Panc1 (cell line): ENCODE results near the gene NARS2. TPM values are rescaled to one million over a fixed set of nuclear protein-coding genes. Genes with fewer than 3 reads are reported as not detected.

ENCODE experiments used
- ATAC-seq: fragments of 200-7000 bp; cut with Tn5 transposase; 2 replicates; pipeline ENCODE4 v1.9.1; 2020; ENCODE audit warnings: mild to moderate bottlenecking, moderate library complexity
- BruUV-seq: library from RNA; stranded (reverse); fragments of 400-500 nt; replicated peaks from 2 replicates; lab custom pipeline; 2021; lab: Mats Ljungman, UMichigan
- CTCF ChIA-PET: fragments of 300-600 bp; sonication (Branson Sonifier 250); formaldehyde crosslinking; loops from one replicate; lab custom pipeline; 2022; ENCODE audit warnings: antibody characterized with exemption; lab: Charles Lee
- POLR2A ChIA-PET: fragments of 300-600 bp; sonication (Branson Sonifier 250); formaldehyde crosslinking; loops from one replicate; lab custom pipeline; 2022; ENCODE audit warnings: antibody characterized with exemption; lab: Charles Lee
- DNase-seq: peaks from one replicate; pipeline ENCODE4 v3.0.0-alpha.2; 2010; ENCODE audit warnings: low read depth, low spot score
- H3K27ac ChIP-seq: 2 replicates; pipeline ENCODE4 v1.5.1; 2011; ENCODE audit warnings: mild to moderate bottlenecking, low read length, inconsistent platforms
- H3K27me3 ChIP-seq: fragments of 200-500 bp; sonication (Bioruptor generic); 2 replicates; pipeline ENCODE4 v1.6.0; 2014; ENCODE audit warnings: low read length, inconsistent platforms; ENCODE audit not compliant: control insufficient read depth, insufficient read depth
- H3K36me3 ChIP-seq: fragments of 200-500 bp; sonication (Bioruptor generic); 2 replicates; pipeline ENCODE4 v1.5.1; 2014; ENCODE audit warnings: inconsistent platforms, mild to moderate bottlenecking, low read length, moderate library complexity; ENCODE audit not compliant: control insufficient read depth, insufficient read depth
- H3K4me1 ChIP-seq: 2 replicates; pipeline ENCODE4 v1.5.1; 2011; ENCODE audit warnings: inconsistent platforms, mild to moderate bottlenecking, low read length, moderate library complexity; ENCODE audit not compliant: control insufficient read depth, insufficient read depth
- H3K4me3 ChIP-seq, 2 experiments: 2 replicates each; pipeline ENCODE4 v1.5.1; 2011 to 2012; ENCODE audit warnings: low read depth in 2 of 2, low read length in 2 of 2, mild to moderate bottlenecking in 2 of 2, inconsistent platforms in 1 of 2, moderate library complexity in 1 of 2
- H3K9me3 ChIP-seq: fragments of 200-500 bp; sonication (Bioruptor generic); 2 replicates; pipeline ENCODE4 v1.5.1; 2014; ENCODE audit warnings: low read depth, mild to moderate bottlenecking, inconsistent platforms, low read length, moderate library complexity; ENCODE audit not compliant: control insufficient read depth, insufficient read depth
- CTCF ChIP-seq: fragments of 450-650 bp; IDR thresholded peaks from 2 replicates; pipeline ENCODE4 v1.5.1; 2017; ENCODE audit warnings: mild to moderate bottlenecking
- POLR2AphosphoS5 ChIP-seq: IDR thresholded peaks from 2 replicates; pipeline ENCODE4 v1.6.1; 2012; ENCODE audit warnings: mild to moderate bottlenecking, low read depth, low read length, moderate library complexity
- REST ChIP-seq, 2 experiments: IDR thresholded peaks; 2 replicates each; pipeline ENCODE4 v1.6.1; 2011 to 2012; ENCODE audit warnings: low read depth in 2 of 2, control low read depth in 1 of 2, low read length in 1 of 2, mild to moderate bottlenecking in 1 of 2, moderate library complexity in 1 of 2; ENCODE audit not compliant: insufficient read depth in 1 of 2
- SIN3A ChIP-seq: IDR thresholded peaks from 2 replicates; pipeline ENCODE4 v1.6.1; 2012; ENCODE audit warnings: low read depth, mild to moderate bottlenecking, low read length, moderate library complexity, borderline replicate concordance; ENCODE audit not compliant: insufficient read depth
- TCF7L2 ChIP-seq: IDR thresholded peaks from 2 replicates; pipeline ENCODE4 v1.6.1; 2011; ENCODE audit warnings: mild to moderate bottlenecking, low read depth, low read length, inconsistent platforms
- in situ Hi-C: cut with HindIII; loops from 2 replicates; pipeline ENCODE4 v1.10.0; 2016; ENCODE audit warnings: low sequenced_read_pairs, low pct_unique_long_range_greater_than_20kb
- intact Hi-C: fragments of 100-400 bp; cut with micrococcal nuclease; formaldehyde crosslinking; loops from one replicate; pipeline ENCODE4 v1.10.0; 2022; ENCODE audit not compliant: unreplicated experiment
- total RNA-seq: library from RNA; stranded (reverse); gene quantifications from one replicate; pipeline ENCODE4 v1.2.1, GENCODE V29; 2021; ENCODE audit not compliant: unreplicated experiment

Gene NARS2
- total RNA-seq, 1 experiment from 2014 or later: 29.8 TPM

- Histone ChIP-seq H3K27ac (no peak overlapping the region), H3K4me1 (no peaks in the 10 kb centered on the region), H3K4me3 (no peak overlapping the region), H3K9me3 (no peaks in the 10 kb centered on the region), H3K36me3 (no peaks in the 10 kb centered on the region), H3K27me3 (no peaks in the 10 kb centered on the region)
- in situ Hi-C loops: no loop called here
- POLR2A ChIA-PET: no interaction called here
- CTCF ChIA-PET: no interaction called here
- no TSS peak for BruUV-seq
- no peak for DNase-seq
- TF ChIP-seq REST (IDR thresholded peaks at IDR 0.05; ENCODE audit: insufficient read depth in 1 of 2, low read depth in 2 of 2, low read length in 1 of 2) (no peak), CTCF (no peak), POLR2AphosphoS5 (no peak), TCF7L2 (no peak), SIN3A (no peak)
- intact Hi-C loops: no loop called here
- ATAC-seq: no peak
These were observed 70.5 kb downstream of the NARS2 start for GRCh38 chr11:78504181-78504580.

- intact Hi-C loops: no loop called here
- TF ChIP-seq CTCF (no peak), REST (IDR thresholded peaks at IDR 0.05; ENCODE audit: insufficient read depth in 1 of 2, low read depth in 2 of 2, low read length in 1 of 2) (no peak), POLR2AphosphoS5 (no peak)
- ATAC-seq: no peak
These were observed 74.7 kb downstream of the NARS2 start for GRCh38 chr11:78499971-78500370.

More at GRCh38 chr11:78499971-78500370, 74.7 kb downstream of the NARS2 start:
- no peak for DNase-seq
- no peaks in the 10 kb centered on the region for H3K36me3 ChIP-seq
- H3K4me3 ChIP-seq: no peak overlapping the region
- CTCF ChIA-PET: no interaction called here
- H3K27ac ChIP-seq: no peak overlapping the region
- no peaks in the 10 kb centered on the region for H3K27me3 ChIP-seq
- H3K9me3 ChIP-seq: no peaks in the 10 kb centered on the region
- H3K4me1 ChIP-seq: no peaks in the 10 kb centered on the region
- no TSS peak for BruUV-seq
- POLR2A ChIA-PET: no interaction called here
- in situ Hi-C loops: no loop called here
